GM23338 (cell line): ENCODE measurements around the gene GREB1L.

Source experiments
- EZH2 ChIP-seq: fragments of 200-600 bp; sonication (generic); IDR thresholded peaks from one replicate; pipeline ENCODE4 v1.8.0; 2017; ENCODE audit warnings: antibody characterized with exemption, mild to moderate bottlenecking, low read depth; ENCODE audit not compliant: unreplicated experiment
- POLR2AphosphoS5 ChIP-seq: IDR thresholded peaks from 2 replicates; pipeline ENCODE4 v1.6.1; 2016; ENCODE audit warnings: antibody characterized with exemption, low read depth
- STAT1 ChIP-seq: IDR thresholded peaks from one replicate; pipeline ENCODE4 v1.6.1; 2016; ENCODE audit warnings: antibody characterized with exemption; ENCODE audit not compliant: unreplicated experiment
- ZNF114 ChIP-seq: fragments of 250-450 bp; sonication (Bioruptor Pico); IDR thresholded peaks from 2 replicates; pipeline ENCODE4 v1.5.0; 2020; ENCODE audit warnings: mild to moderate bottlenecking, moderate library complexity
- TF ChIP-seq, protein P1 (sequence below), 2 experiments: fragments of 200-600 bp in 1 of 2; sonication (generic) in 1 of 2; conservative IDR thresholded peaks; 2 replicates each; pipeline versions ENCODE4 v1.5.1 to v1.6.1; 2016 to 2017; ENCODE audit warnings: antibody characterized with exemption in 2 of 2, low read depth in 2 of 2, mild to moderate bottlenecking in 2 of 2, moderate library complexity in 1 of 2
- TF ChIP-seq, protein P2 (sequence below): IDR thresholded peaks from one replicate; pipeline ENCODE4 v1.6.1; 2018; ENCODE audit warnings: antibody characterized with exemption; ENCODE audit not compliant: unreplicated experiment
- TF ChIP-seq, protein P3 (sequence below): fragments of 250-450 bp; sonication (Bioruptor Pico); IDR thresholded peaks from 2 replicates; pipeline ENCODE4 v1.5.0; 2020; ENCODE audit warnings: mild to moderate bottlenecking, moderate library complexity

DNA sequence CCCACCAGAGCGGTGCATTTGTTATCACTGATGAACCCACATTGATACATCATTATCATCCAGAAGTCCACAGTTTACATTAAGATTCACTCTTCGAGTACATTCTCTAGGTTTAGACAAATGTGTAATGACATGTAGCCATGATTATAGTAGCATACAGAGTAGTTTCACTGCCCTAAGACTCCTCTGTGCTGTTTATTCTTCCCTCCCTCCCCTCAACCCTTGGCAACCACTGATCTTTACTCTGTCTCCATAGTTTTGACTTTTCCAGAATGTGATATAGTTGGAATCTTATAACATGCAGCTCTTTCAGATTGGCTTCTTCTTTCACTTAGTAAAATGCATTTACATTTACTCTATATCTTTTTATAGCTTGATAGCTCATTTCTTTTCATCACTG, 31.2 kb upstream of the GREB1L start:
- TF ChIP-seq, protein P1, sequence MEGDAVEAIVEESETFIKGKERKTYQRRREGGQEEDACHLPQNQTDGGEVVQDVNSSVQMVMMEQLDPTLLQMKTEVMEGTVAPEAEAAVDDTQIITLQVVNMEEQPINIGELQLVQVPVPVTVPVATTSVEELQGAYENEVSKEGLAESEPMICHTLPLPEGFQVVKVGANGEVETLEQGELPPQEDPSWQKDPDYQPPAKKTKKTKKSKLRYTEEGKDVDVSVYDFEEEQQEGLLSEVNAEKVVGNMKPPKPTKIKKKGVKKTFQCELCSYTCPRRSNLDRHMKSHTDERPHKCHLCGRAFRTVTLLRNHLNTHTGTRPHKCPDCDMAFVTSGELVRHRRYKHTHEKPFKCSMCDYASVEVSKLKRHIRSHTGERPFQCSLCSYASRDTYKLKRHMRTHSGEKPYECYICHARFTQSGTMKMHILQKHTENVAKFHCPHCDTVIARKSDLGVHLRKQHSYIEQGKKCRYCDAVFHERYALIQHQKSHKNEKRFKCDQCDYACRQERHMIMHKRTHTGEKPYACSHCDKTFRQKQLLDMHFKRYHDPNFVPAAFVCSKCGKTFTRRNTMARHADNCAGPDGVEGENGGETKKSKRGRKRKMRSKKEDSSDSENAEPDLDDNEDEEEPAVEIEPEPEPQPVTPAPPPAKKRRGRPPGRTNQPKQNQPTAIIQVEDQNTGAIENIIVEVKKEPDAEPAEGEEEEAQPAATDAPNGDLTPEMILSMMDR (conservative IDR thresholded peaks at IDR 0.05; ENCODE audit: low read depth in 2 of 2): no peak
- TF ChIP-seq ZNF114: no peak
- TF ChIP-seq POLR2AphosphoS5: no peak
- TF ChIP-seq, protein P2, sequence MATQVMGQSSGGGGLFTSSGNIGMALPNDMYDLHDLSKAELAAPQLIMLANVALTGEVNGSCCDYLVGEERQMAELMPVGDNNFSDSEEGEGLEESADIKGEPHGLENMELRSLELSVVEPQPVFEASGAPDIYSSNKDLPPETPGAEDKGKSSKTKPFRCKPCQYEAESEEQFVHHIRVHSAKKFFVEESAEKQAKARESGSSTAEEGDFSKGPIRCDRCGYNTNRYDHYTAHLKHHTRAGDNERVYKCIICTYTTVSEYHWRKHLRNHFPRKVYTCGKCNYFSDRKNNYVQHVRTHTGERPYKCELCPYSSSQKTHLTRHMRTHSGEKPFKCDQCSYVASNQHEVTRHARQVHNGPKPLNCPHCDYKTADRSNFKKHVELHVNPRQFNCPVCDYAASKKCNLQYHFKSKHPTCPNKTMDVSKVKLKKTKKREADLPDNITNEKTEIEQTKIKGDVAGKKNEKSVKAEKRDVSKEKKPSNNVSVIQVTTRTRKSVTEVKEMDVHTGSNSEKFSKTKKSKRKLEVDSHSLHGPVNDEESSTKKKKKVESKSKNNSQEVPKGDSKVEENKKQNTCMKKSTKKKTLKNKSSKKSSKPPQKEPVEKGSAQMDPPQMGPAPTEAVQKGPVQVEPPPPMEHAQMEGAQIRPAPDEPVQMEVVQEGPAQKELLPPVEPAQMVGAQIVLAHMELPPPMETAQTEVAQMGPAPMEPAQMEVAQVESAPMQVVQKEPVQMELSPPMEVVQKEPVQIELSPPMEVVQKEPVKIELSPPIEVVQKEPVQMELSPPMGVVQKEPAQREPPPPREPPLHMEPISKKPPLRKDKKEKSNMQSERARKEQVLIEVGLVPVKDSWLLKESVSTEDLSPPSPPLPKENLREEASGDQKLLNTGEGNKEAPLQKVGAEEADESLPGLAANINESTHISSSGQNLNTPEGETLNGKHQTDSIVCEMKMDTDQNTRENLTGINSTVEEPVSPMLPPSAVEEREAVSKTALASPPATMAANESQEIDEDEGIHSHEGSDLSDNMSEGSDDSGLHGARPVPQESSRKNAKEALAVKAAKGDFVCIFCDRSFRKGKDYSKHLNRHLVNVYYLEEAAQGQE: no peak
- TF ChIP-seq STAT1: no peak
- no peak for TF ChIP-seq EZH2
- TF ChIP-seq, protein P3, sequence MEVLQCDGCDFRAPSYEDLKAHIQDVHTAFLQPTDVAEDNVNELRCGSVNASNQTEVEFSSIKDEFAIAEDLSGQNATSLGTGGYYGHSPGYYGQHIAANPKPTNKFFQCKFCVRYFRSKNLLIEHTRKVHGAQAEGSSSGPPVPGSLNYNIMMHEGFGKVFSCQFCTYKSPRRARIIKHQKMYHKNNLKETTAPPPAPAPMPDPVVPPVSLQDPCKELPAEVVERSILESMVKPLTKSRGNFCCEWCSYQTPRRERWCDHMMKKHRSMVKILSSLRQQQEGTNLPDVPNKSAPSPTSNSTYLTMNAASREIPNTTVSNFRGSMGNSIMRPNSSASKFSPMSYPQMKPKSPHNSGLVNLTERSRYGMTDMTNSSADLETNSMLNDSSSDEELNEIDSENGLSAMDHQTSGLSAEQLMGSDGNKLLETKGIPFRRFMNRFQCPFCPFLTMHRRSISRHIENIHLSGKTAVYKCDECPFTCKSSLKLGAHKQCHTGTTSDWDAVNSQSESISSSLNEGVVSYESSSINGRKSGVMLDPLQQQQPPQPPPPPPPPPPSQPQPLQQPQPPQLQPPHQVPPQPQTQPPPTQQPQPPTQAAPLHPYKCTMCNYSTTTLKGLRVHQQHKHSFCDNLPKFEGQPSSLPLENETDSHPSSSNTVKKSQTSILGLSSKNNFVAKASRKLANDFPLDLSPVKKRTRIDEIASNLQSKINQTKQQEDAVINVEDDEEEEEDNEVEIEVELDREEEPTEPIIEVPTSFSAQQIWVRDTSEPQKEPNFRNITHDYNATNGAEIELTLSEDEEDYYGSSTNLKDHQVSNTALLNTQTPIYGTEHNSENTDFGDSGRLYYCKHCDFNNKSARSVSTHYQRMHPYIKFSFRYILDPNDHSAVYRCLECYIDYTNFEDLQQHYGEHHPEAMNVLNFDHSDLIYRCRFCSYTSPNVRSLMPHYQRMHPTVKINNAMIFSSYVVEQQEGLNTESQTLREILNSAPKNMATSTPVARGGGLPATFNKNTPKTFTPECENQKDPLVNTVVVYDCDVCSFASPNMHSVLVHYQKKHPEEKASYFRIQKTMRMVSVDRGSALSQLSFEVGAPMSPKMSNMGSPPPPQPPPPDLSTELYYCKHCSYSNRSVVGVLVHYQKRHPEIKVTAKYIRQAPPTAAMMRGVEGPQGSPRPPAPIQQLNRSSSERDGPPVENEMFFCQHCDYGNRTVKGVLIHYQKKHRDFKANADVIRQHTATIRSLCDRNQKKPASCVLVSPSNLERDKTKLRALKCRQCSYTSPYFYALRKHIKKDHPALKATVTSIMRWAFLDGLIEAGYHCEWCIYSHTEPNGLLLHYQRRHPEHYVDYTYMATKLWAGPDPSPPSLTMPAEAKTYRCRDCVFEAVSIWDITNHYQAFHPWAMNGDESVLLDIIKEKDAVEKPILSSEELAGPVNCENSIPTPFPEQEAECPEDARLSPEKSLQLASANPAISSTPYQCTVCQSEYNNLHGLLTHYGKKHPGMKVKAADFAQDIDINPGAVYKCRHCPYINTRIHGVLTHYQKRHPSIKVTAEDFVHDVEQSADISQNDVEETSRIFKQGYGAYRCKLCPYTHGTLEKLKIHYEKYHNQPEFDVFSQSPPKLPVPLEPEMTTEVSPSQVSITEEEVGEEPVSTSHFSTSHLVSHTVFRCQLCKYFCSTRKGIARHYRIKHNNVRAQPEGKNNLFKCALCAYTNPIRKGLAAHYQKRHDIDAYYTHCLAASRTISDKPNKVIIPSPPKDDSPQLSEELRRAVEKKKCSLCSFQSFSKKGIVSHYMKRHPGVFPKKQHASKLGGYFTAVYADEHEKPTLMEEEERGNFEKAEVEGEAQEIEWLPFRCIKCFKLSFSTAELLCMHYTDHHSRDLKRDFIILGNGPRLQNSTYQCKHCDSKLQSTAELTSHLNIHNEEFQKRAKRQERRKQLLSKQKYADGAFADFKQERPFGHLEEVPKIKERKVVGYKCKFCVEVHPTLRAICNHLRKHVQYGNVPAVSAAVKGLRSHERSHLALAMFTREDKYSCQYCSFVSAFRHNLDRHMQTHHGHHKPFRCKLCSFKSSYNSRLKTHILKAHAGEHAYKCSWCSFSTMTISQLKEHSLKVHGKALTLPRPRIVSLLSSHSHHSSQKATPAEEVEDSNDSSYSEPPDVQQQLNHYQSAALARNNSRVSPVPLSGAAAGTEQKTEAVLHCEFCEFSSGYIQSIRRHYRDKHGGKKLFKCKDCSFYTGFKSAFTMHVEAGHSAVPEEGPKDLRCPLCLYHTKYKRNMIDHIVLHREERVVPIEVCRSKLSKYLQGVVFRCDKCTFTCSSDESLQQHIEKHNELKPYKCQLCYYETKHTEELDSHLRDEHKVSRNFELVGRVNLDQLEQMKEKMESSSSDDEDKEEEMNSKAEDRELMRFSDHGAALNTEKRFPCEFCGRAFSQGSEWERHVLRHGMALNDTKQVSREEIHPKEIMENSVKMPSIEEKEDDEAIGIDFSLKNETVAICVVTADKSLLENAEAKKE (CRISPR knock-in tag): no peak
